ENCODE results near the gene ATF7IP. TPM values are rescaled to one million over a fixed set of nuclear protein-coding genes. Genes with fewer than 3 reads are reported as not detected.
"Not testable (repeated sequence)": the region's sequence is repeated elsewhere in the genome, so short reads cannot be mapped to it uniquely, and the experiment has no call there.

ATF7IP gene
- total and polyA plus RNA-seq, 3 donors from 2014 or later = 71.0 to 84.6 (median 77.1) TPM

- H3K9me3 ChIP-seq; H3K27me3 ChIP-seq; H3K4me1 ChIP-seq; intact Hi-C loops (cut with DNase I; ENCODE audit: low total_unique reads); H3K4me3 ChIP-seq; H3K36me3 ChIP-seq (ENCODE audit: low read depth, missing control alignments); DNase-seq; H3K27ac ChIP-seq: not testable (repeated sequence)
- 90 to 98% methylated on average over 13 to 15 of the region's 28 CpGs for WGBS, 2 donors
Measured at GRCh38 chr12:14354665-14355064, 10.8 kb upstream of the ATF7IP start.

- Histone ChIP-seq H3K4me1 (no peaks in the 10 kb centered on the region), H3K27ac (no peak overlapping the region), H3K36me3 (ENCODE audit: low read depth, missing control alignments) (no peaks in the 10 kb centered on the region), H3K9me3 (no peaks in the 10 kb centered on the region), H3K4me3 (no peak overlapping the region), H3K27me3 (no peaks in the 10 kb centered on the region)
- TF ChIP-seq CTCF (IDR thresholded peaks at IDR 0.05) (no peak), POLR2A (IDR thresholded peaks at IDR 0.05) (no peak)
- DNase-seq = no peak
- 93 to 100% methylated on average over 1 of the region's 1 CpG for WGBS, 2 donors
- intact Hi-C loops (cut with DNase I; ENCODE audit: low total_unique reads) = no loop called here
Measured at GRCh38 chr12:14356147-14356546, 9.3 kb upstream of the ATF7IP start.

- TF ChIP-seq CTCF (IDR thresholded peaks at IDR 0.05) (no peak), POLR2A (IDR thresholded peaks at IDR 0.05) (no peak)
- Histone ChIP-seq H3K36me3 (ENCODE audit: low read depth, missing control alignments) (no peaks in the 10 kb centered on the region), H3K9me3 (no peaks in the 10 kb centered on the region), H3K4me1 (no peaks in the 10 kb centered on the region), H3K4me3 (no peak overlapping the region), H3K27me3 (no peaks in the 10 kb centered on the region), H3K27ac (no peak overlapping the region)
- 97 to 100% methylated on average over 1 of the region's 1 CpG for WGBS, 2 donors
- DNase-seq = no peak
- intact Hi-C loops (cut with DNase I; ENCODE audit: low total_unique reads) = no loop called here
Measured at GRCh38 chr12:14357486-14357885, 8.0 kb upstream of the ATF7IP start.

GRCh38 chr12:14362352-14362751, 3.1 kb upstream of the ATF7IP start:
- H3K4me3 ChIP-seq = no peak overlapping the region
- H3K36me3 ChIP-seq (ENCODE audit: low read depth, missing control alignments) = no peaks in the 10 kb centered on the region
- no peaks in the 10 kb centered on the region for H3K9me3 ChIP-seq
- 94 to 100% methylated on average over 1 of the region's 1 CpG for WGBS, 2 donors
- intact Hi-C loops (cut with DNase I; ENCODE audit: low total_unique reads) = no loop called here
- H3K27ac ChIP-seq = no peak overlapping the region
- DNase-seq = no peak
- H3K4me1 ChIP-seq = no peaks in the 10 kb centered on the region
- TF ChIP-seq CTCF (IDR thresholded peaks at IDR 0.05) = no peak
- no peak for TF ChIP-seq POLR2A (IDR thresholded peaks at IDR 0.05)
- H3K27me3 ChIP-seq = no peaks in the 10 kb centered on the region

GRCh38 chr12:14364583-14365271, 755 bp upstream of the ATF7IP start:
- Histone ChIP-seq H3K4me1 (no peaks in the 10 kb centered on the region), H3K9me3 (no peaks in the 10 kb centered on the region), H3K36me3 (ENCODE audit: low read depth, missing control alignments) (no peaks in the 10 kb centered on the region), H3K27me3 (no peaks in the 10 kb centered on the region), H3K4me3 (peak overlapping the region; percentile 62 to 77), H3K27ac (peak overlapping the region; percentile 96 to 97)
- WGBS, 2 donors = 80 to 84% methylated on average over 8 of the region's 8 CpGs
- TF ChIP-seq CTCF (IDR thresholded peaks at IDR 0.05) = no peak
- no peak for TF ChIP-seq POLR2A (IDR thresholded peaks at IDR 0.05)
- DNase-seq = no peak
- intact Hi-C loops (cut with DNase I; ENCODE audit: low total_unique reads) = no loop called here
